H1 (cell line): Measurements from ENCODE around the gene UIMC1. TPM values are rescaled to one million over a fixed set of nuclear protein-coding genes. Genes with fewer than 3 reads are reported as not detected.

Experiments used
- BRCA1 ChIP-seq: IDR thresholded peaks from 2 replicates; pipeline ENCODE4 v1.6.1; 2012; ENCODE audit warnings: low read depth, low read length, improper control_type of control experiment
- EZH2 ChIP-seq: fragments of 200-600 bp; sonication (generic); IDR thresholded peaks from 2 replicates; pipeline ENCODE4 v1.7.1; 2012; ENCODE audit warnings: low read depth, mild to moderate bottlenecking, moderate library complexity, low read length, inconsistent platforms; ENCODE audit not compliant: severe bottlenecking
- polyA plus RNA-seq, 7 experiments: library from polyadenylated mRNA; depleted of rRNA in 3 of 7; stranded (reverse) in 5 of 7; unstranded in 2 of 7; fragments of >200 nt in 5 of 7; fragments of 200-250 nt in 2 of 7; gene quantifications; 1 replicate in 5 of 7; 2 replicates in 1 of 7; 4 replicates in 1 of 7; pipeline versions ENCODE4 v1.2.1 to v1.2.3, GENCODE V29; 2011 to 2013; ENCODE audit warnings: missing spikeins in 2 of 7, mixed read lengths in 2 of 7
- total RNA-seq: library from RNA; stranded (reverse); fragmentation: NEBNext Ultra II Directional; extraction: Animal tissue kit (Norgen Biotek cat#: 25700); gene quantifications from 2 replicates; pipeline ENCODE4 v1.2.1, GENCODE V29; 2021
- TF ChIP-seq, protein P1 (sequence below): IDR thresholded peaks from 2 replicates; pipeline ENCODE4 v1.6.1; 2011; ENCODE audit warnings: low read length, improper control_type of control experiment

The UIMC1 gene
- total and polyA plus RNA-seq, 2 of the 8 experiments (the other 6 are each of a cell fraction or from before 2014, with no cell fraction given) = 12.8 to 43.7 TPM

DNA sequence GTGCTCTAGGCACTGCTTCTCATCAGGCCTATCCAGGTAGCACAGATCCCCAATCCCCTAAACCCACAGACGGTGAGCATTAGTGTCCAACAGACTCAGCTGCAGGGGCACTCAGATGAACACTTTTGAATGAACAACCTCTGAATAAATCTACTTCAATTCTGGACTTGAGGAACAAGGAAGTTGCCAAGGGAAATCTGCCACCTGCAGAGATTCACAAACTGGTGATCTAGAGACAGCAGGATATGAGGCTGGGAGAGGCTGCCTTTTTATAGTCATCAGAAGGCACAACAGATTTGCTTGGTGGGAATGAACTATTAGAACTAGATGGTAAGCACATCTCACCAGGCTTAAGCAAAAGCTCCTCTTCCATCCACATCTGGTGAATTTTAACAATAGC lies 100.5 kb downstream of the UIMC1 start (continued):
- no peak for TF ChIP-seq BRCA1
- TF ChIP-seq EZH2 = no peak
- TF ChIP-seq, protein P1, sequence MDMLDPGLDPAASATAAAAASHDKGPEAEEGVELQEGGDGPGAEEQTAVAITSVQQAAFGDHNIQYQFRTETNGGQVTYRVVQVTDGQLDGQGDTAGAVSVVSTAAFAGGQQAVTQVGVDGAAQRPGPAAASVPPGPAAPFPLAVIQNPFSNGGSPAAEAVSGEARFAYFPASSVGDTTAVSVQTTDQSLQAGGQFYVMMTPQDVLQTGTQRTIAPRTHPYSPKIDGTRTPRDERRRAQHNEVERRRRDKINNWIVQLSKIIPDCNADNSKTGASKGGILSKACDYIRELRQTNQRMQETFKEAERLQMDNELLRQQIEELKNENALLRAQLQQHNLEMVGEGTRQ = no peak
